ENCODE results near the gene RABGAP1L. TPM values are rescaled to one million over a fixed set of nuclear protein-coding genes. Genes with fewer than 3 reads are reported as not detected.

The RABGAP1L gene
- total RNA-seq, 2 donors from 2014 or later: 37.9 to 59.8 TPM

DNA sequence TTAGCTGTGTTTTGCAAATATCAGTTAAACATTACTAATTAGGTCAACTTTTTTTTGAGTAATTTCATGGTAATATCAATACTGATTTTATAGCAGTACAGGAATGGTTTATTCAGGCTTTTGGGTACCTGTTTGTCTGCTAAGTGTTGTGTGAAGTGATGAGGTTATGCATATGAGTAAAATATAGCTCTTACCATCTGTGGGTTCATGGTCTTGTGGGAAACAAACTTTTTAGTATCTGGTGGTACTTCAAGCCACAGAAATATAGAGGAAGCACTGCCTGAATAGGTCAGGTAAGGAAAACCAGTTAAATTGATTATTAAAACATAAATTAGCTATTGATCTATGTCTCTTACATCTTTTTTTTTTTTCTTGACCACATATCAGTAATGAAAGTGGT is 113.9 kb downstream of the RABGAP1L start:
- Histone ChIP-seq H3K4me3 (no peak overlapping the region), H3K36me3 (no peaks in the 10 kb centered on the region), H3K27me3 (replicated peaks; ENCODE audit: insufficient read depth) (no peaks in the 10 kb centered on the region), H3K27ac (no peak overlapping the region), H3K4me1 (ENCODE audit: control insufficient read depth in 1 of 2, low read depth in 2 of 2) (no peaks in the 10 kb centered on the region), H3K9me3 (no peaks in the 10 kb centered on the region)
- TF ChIP-seq, protein P1, sequence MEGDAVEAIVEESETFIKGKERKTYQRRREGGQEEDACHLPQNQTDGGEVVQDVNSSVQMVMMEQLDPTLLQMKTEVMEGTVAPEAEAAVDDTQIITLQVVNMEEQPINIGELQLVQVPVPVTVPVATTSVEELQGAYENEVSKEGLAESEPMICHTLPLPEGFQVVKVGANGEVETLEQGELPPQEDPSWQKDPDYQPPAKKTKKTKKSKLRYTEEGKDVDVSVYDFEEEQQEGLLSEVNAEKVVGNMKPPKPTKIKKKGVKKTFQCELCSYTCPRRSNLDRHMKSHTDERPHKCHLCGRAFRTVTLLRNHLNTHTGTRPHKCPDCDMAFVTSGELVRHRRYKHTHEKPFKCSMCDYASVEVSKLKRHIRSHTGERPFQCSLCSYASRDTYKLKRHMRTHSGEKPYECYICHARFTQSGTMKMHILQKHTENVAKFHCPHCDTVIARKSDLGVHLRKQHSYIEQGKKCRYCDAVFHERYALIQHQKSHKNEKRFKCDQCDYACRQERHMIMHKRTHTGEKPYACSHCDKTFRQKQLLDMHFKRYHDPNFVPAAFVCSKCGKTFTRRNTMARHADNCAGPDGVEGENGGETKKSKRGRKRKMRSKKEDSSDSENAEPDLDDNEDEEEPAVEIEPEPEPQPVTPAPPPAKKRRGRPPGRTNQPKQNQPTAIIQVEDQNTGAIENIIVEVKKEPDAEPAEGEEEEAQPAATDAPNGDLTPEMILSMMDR (IDR thresholded peaks at IDR 0.05): no peak
- DNase-seq (ENCODE audit: low spot score) (no peak), ATAC-seq (ENCODE audit: insufficient number of reproducible peaks, low FRiP score, low read depth) (no peak)

DNA sequence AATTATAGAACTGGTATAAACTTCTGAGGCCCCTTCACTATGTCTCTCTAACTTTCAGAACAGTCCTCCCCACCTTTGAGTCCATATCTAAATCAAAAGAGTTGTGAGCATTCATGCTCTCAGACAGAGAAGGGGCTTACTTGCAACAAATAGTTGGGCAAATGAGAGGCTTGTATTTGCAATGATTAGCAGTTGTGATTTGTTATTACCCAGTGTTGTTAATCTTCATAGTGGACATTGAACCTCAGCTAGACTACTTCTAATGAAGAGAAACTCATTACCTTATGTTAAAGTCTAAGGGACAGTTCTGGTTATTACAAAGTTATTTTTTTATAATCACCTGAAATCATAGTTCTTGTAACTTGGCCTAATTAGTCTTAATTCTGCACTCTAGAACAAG is 114.5 kb downstream of the RABGAP1L start:
- Histone ChIP-seq H3K27me3 (replicated peaks; ENCODE audit: insufficient read depth) (no peaks in the 10 kb centered on the region), H3K9me3 (no peaks in the 10 kb centered on the region), H3K27ac (no peak overlapping the region), H3K4me3 (no peak overlapping the region), H3K36me3 (no peaks in the 10 kb centered on the region), H3K4me1 (ENCODE audit: control insufficient read depth in 1 of 2, low read depth in 2 of 2) (no peaks in the 10 kb centered on the region)
- no peak for DNase-seq (ENCODE audit: low spot score)
- TF ChIP-seq, protein P1 (IDR thresholded peaks at IDR 0.05): no peak
- ATAC-seq (ENCODE audit: insufficient number of reproducible peaks, low FRiP score, low read depth): no peak

DNA sequence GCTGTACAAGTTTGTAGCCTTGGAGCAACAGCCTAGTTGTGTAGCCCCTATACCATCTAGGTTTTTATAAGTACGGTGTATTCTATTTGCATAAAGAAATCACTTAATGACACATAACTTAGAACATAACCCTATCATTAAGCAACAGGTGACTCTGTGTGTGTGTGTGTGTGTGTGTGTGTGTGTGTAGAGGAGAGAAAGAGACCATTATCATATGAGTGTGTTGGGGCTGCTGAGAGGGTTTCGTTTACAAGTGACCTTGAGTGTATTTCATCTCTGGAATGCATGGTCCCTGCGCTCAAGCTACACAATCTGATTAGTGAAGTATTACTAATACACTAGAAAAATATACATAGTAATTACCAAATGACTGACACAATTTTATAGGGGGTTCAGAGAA is 115.1 kb downstream of the RABGAP1L start:
- Histone ChIP-seq H3K4me1 (ENCODE audit: control insufficient read depth in 1 of 2, low read depth in 2 of 2) (no peaks in the 10 kb centered on the region), H3K4me3 (no peak overlapping the region), H3K27ac (no peak overlapping the region), H3K9me3 (no peaks in the 10 kb centered on the region), H3K36me3 (no peaks in the 10 kb centered on the region), H3K27me3 (replicated peaks; ENCODE audit: insufficient read depth) (no peaks in the 10 kb centered on the region)
- ATAC-seq (ENCODE audit: insufficient number of reproducible peaks, low FRiP score, low read depth) (no peak), DNase-seq (ENCODE audit: low spot score) (no peak)
- TF ChIP-seq, protein P1 (IDR thresholded peaks at IDR 0.05): no peak

DNA sequence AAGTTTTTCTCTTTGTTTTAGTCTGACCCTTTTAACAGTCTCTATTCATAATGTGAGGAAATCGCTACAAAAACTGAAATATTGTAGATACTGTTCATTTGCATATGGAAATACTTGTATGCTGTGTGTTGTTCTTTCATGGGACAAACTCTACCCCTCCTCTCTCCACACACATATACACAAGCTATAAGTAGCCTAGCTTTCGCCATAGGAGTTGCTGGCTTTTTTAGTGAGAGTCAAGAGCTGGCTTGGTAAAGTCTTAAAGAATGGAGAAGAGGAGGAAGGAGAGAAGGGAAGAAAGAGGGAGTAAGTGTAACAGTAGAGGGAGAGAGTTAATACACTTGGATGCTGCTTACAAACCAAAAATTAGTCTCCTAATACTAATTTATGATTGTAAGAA is 115.6 kb downstream of the RABGAP1L start:
- Histone ChIP-seq H3K36me3 (no peaks in the 10 kb centered on the region), H3K27me3 (replicated peaks; ENCODE audit: insufficient read depth) (no peaks in the 10 kb centered on the region), H3K9me3 (no peaks in the 10 kb centered on the region), H3K4me3 (no peak overlapping the region), H3K27ac (no peak overlapping the region), H3K4me1 (ENCODE audit: control insufficient read depth in 1 of 2, low read depth in 2 of 2) (no peaks in the 10 kb centered on the region)
- ATAC-seq (ENCODE audit: insufficient number of reproducible peaks, low FRiP score, low read depth) (no peak), DNase-seq (ENCODE audit: low spot score) (no peak)
- TF ChIP-seq, protein P1 (IDR thresholded peaks at IDR 0.05): no peak

DNA sequence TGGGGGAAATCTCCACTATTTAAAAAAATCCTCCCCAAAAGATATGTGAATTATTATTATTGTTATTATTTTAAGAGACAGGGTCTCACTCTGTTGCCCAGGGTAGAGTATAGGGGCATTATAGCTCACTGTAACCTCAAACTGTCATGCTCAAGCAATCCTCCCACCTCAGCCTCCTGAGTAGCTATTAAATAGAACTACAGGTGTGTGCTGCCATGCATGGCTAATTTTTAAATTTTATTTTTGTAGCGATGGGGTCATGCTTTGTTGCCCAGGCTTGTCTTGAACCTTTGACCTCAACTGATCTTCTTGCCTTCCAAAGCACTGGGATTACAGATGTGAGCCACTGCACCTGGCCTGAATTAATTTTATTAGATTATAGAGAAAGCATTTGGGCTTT is 116.8 kb downstream of the RABGAP1L start:
- DNase-seq (ENCODE audit: low spot score) (no peak), ATAC-seq (ENCODE audit: insufficient number of reproducible peaks, low FRiP score, low read depth) (no peak)
- Histone ChIP-seq H3K27me3 (replicated peaks; ENCODE audit: insufficient read depth) (no peaks in the 10 kb centered on the region), H3K36me3 (no peaks in the 10 kb centered on the region), H3K27ac (no peak overlapping the region), H3K9me3 (no peaks in the 10 kb centered on the region), H3K4me1 (ENCODE audit: control insufficient read depth in 1 of 2, low read depth in 2 of 2) (no peaks in the 10 kb centered on the region), H3K4me3 (no peak overlapping the region)
- TF ChIP-seq, protein P1 (IDR thresholded peaks at IDR 0.05): no peak

Data from thoracic aorta (tissue), 2 donors.